HG02623 (cell line): Measurements from ENCODE around the gene THAP11.
A peak's percentile ranks its signal among the peaks of the same experiment; 100 is the strongest.

ENCODE experiments used
- ATAC-seq: cut with Tn5 transposase; IDR thresholded peaks from one replicate; pipeline ENCODE4 v1.9.1; 2021; ENCODE audit warnings: moderate library complexity; ENCODE audit not compliant: unreplicated experiment

Gene THAP11

DNA sequence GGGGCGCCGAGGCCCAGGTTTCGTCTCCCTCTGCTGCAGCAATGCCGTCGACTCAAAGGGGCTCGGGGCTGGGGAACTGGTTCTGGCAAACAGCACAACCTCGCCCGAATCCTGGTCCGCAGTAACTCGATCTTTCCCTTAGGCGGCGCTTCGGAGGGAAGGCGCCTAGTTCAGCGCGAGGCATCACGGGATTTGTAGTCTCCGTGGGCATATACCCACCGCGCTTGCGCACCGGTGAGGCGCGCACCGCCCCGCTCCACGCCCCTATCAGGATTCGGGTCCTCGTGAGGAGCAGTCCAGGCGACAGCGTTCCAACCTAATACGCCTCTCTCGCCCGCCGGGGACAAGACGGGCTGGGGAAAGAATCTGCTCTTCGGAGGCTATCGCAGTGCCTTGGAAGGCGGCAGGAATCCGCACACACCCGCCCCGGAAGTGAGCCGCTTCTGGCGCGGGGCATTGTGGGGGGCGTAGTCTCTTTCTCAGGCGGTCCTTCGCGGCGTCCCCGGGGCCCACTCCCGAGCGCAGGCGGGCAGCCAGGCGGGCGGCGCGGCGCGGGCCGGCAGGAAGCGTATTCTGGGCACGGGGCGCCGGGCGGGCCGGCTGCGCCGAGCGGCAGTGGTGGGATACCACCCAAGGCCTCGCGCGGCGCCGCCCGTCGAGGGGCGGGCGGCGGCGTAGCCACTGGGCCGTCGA, at the start of gene THAP11:
Gene THAP11, plus strand, starts transcription at position 505 of the 693 bp plus-strand sequence. CDS start 235 bp downstream, outside the sequence.
- ATAC-seq: peak; percentile 38

DNA sequence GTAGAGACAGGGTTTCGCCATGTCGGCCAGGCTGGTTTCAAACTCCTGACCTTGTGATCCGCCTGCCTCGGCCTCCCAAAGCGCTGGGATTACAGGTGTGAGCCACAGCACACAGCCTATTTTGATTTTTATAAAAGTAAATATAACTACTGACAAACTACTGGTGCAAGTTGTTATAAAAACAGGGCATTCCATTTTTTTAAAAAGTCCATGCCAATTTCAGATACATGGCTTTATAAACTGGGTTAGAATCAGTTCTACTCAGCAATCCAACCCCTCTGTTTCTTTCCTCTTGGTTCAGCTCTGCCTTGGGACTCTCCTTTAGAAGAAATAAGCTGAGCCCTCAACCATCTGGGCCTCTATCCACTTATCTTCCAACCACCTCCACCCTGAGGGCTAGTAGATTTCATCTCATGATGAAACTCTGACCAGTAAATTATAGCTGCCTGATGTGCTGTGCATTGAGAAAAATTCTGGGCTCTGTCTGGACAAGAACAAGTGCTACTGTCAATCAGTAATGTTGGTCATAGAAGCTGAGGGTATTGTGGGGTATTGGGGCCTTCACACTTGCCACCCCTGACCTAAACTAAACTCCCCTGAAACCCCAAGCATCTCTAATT, 45.9 kb upstream of the THAP11 start:
- ATAC-seq: no peak

DNA sequence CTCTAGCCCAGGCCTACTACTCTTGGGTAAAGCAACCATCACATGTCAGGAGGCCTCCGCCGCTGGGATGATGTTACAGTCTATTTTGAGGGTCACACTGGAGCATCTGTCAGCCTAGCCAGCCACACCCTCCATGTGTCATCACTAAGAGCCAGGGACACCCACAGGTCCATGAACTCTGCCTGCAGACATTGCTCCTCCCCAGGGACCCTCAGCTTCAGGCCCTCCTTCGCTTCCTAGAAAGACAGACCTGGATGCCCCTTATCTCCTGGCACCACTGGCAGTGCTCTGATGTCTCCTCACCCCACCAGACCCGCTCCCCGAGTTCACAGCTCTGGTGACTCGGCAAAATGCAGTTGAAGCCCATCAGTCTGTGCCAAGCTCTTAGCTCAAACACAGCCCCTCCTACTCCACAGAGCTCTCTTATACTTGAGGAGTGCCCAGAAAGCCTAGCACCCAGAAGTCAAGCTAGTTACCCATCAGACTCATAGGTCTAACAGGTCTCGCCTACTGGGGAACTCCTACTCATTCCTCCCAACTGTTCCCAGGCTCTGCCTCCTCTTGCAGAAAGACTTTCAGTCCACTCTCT, 41.7 kb upstream of the THAP11 start:
- ATAC-seq: no peak

DNA sequence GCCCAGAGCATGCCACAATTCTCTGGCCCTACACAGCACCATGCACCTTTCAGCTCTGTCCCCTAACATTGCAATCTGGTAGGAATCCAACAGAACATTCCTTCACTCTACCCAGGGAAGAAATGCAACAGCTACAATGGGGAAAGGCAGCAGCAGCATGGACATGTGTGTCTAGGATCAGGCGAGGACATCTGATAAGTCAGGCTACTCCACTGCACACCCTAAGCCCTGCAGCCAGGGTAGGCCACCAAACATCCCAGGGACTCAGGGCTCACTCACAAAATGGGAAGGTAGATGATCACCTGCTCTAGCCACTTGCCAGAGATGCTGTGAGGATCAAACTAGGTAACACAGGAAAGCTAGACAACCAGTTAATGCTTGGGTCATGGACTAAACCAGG, 40.9 kb upstream of the THAP11 start:
- ATAC-seq: no peak

DNA sequence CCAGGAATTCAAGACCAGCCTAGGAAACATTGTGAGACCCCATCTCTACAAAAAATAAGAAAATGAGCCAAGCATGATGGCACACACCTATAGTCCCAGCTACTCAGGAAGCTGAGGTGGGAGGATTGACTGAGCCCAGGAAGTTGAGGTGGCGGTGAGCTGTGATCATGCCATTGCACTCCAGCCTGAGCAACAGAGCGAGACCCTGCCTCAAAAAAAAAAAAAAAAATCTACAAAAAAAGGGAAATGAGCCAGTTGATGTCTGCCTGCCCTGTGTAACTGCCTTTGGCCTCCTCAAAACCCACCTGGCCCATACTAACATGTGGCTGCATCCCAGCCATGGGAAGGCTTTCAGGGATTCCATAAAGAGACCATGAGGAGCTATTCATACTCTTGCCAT, 40.2 kb upstream of the THAP11 start:
- ATAC-seq: no peak

DNA sequence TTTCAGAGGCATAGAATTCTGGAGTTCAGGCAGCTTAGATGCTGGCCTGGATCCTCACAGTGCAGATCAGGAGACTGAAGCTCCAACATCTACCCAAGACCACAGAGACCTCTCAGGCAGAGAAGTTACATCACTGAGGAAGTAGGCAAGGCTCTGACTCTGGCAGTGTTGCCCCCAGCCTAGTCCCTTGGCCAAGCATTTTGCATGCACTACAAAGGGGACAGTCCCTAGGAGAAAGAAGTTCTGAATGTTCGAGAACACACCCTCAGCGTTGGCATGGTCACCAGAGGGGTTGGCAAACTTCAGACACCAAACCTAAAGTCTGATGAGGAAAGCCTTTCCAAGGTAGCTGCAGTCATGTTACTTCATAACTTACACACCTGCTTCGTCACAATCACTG, 38.2 kb upstream of the THAP11 start:
- no peak for ATAC-seq

DNA sequence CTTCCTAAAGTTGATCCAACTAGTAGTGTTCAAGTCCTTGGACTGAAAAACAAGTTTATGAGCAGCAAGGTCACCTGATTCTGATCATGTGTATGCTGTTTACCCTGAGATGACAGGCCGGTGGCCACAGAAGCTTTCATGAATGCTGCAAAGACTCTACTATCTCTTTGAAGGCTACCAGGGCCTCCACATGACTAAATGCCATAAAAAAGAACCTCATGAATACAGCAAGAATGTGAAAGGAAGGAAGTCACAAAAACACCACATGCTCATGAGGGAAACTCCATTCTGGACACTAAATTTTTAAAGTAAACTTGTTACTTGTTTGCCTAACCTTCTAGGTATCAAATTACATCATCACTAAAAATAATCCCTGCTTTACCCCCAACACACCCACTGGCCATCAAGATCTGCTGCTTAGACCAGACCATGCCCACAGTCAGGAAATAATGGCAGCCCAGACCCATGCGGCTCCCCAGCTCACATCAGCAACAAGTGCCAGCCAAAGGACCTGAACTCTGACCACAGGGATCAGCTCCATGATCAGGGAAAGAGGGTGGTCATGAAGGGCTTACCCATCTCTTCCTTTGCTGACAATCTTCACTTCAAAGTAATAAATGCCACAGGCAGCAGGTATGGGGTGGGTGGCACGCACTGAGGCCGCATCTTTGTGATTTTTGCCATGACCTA, 37.1 kb upstream of the THAP11 start:
- no peak for ATAC-seq

DNA sequence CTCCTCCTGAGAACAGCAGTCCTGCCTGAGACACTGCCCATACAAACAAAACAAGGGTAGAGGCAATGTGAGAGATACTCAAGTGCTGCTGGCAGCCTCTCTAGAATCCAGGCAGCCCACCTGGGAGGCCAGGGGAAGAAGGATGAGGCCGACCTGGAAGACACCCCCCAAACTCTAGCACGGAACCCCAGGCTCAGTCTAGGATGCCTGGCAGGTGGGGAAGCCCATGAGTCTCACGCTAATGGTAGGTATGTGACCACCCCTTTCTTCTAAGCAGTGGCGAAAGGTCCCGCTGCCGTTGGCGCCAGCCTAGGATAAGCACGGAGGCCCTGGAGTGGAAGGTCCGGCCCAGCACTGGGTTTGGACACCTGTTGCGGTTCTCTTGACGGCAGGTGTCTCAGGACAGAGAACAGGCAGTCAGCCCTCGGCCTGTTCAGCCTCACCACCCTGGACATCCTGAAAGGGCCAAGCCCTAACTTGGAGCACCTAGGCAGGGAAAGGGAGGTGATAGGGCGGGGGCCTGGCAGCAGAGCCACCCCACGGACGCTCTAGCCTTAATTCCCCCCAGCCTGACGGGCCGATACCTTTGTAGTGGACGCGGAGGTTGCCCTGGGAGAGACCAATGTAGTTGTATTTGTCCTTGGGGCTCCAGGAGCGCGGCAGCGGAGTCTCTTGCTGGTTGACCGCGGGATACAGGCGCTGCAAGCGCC, 36.2 kb upstream of the THAP11 start:
- no peak for ATAC-seq

DNA sequence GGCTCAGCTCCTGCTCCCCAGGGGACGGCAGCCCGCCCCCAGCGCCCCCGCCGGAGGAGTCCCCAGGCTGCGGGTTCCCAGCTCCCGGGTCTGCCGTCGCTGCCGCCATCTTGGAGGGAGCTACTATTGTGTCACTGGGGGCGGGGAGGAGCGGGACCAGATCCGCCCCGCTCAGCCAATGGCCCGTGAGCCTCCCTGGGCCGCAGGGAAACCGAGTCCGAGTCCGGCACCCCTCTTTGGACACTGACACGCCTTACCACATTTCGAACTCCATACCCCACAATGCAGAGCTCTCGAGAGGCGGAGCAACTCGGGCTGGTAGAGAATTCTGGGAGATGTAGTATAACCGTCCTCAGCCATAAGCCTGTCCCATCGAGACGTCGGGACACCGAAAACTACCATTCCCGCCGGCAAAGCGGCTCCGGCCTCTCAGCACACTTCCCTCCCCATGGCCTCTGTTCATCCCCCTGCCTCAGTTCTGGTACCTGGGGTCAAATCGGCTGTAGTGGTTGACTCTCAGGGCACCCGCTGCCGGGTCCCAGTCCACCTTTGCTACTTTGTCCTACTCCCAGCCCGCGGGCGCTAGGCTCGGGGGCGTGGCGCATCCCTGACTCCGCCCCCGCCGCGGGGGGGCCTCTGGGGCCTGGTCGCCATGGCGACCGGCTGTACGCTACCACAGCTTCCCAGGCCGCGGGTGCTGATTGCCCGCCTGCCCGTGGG, 35.5 kb upstream of the THAP11 start, which contains the start of the genes RANBP10 and TSNAXIP1:
Gene RANBP10, minus strand, starts transcription at position 133 of the 720 bp plus-strand sequence. Its CDS starts 24 bp downstream, at position 109.
Gene TSNAXIP1, plus strand, starts transcription at position 462 of the 720 bp plus-strand sequence. CDS start 261 bp downstream, outside the sequence.
- peak; percentile 87 for ATAC-seq

DNA sequence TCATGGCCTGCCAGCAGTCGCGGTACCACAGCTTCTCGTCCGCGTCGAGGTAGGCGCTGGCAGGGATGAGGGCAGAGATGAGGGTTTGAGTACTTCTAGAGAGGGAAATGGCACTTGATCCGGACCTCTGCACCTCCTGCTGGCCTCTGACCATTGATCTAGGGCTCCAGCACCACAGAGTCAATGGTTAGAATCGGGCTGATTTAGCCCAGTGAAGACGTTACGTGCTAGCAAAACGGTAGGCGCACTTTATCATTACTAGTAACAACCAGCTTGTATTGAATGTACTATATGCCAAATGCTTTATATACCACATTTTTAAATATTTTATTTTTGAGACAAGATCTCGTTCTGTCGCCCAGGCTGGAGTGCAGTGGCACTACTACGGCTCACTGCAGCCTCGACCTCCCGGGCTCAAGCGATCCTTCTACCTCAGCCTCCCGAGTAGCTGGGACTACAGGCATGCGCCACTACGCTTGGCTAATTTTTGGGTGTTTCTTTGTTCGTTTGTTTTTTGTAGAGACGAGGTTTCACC, 34.9 kb upstream of the THAP11 start:
- ATAC-seq: no peak

DNA sequence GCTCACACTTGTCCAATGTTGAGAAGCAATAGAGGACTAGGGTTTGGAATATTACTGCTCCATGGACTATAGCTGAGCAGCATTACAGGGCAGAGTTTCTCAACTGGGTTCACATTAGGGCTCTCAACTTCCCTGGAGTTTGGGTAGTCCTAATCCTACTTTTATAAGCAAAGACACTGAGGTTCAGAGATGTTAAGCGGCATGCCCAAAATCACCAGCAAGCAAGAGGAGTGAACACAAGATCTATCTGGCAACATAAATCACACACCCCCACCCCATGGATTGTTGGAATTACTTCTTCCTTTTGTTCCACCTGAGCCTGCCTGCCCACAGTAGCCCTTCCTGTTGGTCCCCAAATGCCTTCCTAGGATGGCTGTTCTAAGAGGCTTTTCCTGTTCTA, 30.2 kb upstream of the THAP11 start:
- ATAC-seq: no peak

DNA sequence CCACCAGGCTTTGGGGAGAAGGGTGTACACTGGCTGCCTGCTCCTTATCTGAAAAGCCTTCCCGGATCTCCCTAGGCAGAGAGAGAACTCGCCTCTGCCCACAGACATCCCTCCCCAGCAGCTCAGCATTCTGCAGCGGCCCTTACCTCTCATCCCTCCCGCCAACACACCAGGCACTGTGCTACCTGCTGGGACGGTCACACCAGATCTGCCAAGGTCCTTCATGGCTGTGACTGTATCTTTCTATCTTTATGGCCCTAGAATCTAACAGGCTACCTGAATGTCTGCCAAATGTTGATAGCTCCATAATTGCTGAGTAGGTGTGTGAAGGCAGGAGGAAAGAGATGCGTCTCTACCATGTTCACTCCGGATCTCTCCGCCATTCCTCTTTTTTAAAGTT, 27.6 kb upstream of the THAP11 start:
- no peak for ATAC-seq

DNA sequence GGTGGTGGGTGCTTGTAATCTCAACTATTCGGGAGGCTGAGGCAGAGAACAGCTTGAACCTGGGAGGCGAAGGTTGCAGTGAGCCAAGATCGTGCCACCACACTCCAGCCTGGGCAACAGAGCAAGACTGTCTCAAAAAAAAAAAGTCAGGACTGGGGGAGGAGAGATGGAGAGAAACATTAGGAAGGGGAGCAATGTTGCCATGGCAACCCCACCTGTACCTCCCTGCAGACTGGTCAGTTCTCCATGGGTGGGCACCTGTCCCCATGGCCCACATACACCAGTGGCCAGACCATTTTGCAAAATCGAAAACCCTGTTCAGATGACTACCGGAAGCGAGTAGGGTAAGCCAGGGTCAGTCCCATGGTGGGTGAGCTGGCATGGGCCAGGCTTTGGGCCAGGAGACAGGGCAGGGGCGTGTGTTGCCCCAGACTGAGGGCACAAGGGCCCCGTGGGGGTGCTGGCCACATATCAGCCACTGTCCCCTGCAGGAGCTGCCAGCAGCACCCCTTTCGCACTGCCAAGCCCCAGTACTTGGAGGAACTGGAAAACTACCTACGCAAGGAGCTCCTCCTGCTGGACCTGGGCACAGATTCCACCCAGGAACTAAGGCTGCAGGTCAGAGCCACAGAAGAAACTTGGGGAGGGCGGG, 21.4 kb upstream of the THAP11 start:
- no peak for ATAC-seq

DNA sequence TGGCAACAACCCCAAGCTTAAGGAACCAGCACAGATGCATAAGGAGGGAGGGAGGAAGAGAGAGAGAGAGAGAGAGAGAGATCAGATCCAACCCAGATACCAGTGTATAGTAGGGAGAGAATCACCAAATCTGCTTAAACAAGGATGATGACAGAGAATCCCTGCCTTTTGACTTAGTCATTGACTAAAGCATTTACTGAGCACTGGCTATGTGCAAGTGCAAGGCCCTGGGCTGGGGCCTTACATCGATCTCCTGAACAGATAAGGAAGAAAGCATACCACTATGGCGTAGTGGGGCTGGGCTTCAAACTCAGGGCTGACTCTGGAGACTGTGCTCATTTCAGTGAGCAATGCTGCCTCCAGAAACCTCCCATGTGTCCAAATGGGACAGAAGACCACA, 19.6 kb upstream of the THAP11 start:
- ATAC-seq: no peak

DNA sequence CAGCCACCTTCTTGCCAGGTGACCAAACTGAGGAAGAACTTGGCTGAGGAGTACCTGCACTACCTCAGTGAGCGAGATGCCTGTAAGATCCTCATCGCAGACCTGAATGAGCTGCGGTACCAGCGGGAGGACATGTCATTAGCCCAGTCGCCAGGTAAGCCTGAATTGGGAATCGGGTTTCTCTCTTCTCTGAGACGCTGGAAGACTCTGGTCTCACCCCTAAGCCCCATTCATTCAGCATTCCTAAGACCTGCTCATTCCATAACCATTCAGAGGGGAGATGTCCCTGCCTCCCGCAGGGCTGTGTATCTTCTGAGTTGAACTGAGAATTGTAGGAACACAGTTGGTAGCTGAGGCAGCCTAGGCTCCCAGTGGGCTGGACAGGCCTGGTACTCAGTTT, 17.0 kb upstream of the THAP11 start:
- no peak for ATAC-seq

DNA sequence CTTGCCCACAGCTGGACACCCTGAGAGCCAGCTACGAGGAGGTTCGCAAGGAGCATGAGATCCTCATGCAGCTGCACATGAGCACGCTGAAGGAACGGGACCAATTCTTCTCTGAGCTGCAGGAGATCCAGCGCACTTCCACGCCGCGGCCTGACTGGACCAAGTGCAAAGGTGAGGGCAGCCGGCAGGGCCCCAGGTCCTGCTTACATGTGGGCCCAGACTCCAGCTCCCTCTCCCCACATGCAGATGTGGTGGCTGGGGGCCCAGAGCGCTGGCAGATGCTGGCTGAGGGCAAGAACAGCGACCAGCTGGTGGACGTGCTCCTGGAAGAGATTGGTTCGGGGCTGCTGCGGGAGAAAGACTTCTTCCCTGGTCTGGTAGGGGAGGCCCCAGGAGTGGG, 16.2 kb upstream of the THAP11 start:
- ATAC-seq: no peak

DNA sequence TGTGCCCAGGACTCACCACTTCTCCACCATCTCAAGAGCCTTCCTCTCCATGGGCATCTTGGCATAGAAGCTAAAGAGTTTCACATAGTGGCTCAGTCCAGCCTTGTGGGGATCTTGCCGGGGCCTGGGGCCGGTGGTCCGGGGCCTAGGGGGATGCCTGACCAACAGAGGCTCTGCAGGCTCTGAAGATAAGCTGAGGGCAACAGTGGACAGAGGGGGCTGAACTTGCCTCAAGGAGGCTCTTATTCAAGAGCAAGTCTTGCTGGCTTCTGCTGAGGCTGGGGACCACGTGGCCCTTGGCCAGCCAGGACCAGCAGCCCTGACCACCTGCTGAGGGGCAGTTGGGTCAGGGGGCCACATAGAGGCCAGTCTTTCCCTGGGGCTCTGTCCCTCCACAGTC, 13.5 kb upstream of the THAP11 start:
- no peak for ATAC-seq

DNA sequence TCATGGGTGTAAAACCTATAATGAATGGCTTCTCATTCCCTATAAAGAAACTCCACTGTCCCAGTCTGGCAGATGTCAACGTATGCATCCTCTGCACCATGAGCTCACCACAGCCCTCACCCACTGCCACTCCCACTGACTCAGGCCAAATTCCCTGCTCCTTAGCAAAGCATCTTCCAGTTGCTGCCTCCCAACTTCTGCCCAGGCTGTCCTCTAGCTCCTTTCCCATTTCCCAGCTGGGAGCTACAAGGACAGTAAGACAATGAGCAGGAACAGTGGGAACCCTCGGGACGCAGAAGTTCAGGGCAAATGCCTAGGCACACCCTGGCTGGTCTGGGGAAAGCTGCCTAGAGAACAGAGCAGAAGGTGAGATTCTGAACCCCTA, 9.1 kb upstream of the THAP11 start:
- ATAC-seq: no peak

DNA sequence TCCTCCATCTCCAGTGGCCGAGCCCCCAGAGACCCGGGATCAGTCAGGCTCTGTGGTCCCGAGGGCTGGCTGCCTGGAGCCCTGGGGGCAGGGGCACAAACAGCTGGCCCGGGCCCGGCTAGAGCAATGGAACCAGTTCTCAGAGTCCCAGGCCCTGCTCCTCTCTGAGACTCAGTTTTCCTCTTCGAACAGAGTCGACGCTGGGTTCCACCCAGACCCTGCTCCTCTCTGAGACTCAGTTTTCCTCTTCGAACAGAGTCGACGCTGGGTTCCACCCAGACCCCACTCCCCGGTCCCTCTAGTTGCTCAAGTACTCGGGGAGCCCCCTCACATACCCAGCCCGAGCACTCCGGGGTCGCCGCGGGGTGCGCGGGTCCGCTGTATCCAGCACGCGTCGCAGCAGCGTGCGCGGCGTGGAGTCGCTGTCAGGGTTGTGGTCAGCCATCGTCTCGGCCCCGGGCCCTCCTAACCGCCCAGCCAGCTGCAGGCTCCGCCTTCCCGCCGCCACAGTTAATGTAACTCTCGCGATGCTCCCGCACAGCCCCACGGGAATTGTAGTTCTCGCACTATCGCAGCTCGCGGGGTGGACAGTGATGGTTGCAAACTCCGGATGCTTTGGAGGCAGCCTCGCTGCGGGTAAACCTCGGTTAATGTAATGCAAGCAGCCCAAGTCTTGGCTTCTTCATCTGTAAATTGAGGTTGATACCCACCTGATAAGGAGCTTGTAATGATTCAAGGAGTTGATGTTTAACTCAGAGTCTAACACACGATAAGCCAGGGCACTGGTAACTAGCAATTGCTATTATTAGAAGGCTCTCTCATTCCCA, 8.5 kb upstream of the THAP11 start:
- ATAC-seq: peak; percentile 96
